HepG2 (cell line): Measurements from ENCODE around the gene SOAT1. TPM values are rescaled to one million over a fixed set of nuclear protein-coding genes. Genes with fewer than 3 reads are reported as not detected.
A peak's percentile ranks its signal among the peaks of the same experiment; 100 is the strongest.

ENCODE experiments used
- HDAC1 ChIP-seq: sonication (generic); formaldehyde crosslinking; IDR thresholded peaks from 2 replicates; pipeline ENCODE4 v1.5.1; 2020; ENCODE audit warnings: mild to moderate bottlenecking, missing genetic modification reagents
- LBX2 ChIP-seq: sonication (generic); formaldehyde crosslinking; IDR thresholded peaks from 2 replicates; pipeline ENCODE4 v1.5.0; 2020; ENCODE audit warnings: missing genetic modification reagents, mild to moderate bottlenecking, borderline replicate concordance
- REL ChIP-seq: sonication (generic); formaldehyde crosslinking; conservative IDR thresholded peaks from 2 replicates; pipeline ENCODE4 v1.8.0; 2022; ENCODE audit warnings: mild to moderate bottlenecking, missing genetic modification reagents, moderate library complexity
- ZBTB7B ChIP-seq: sonication (generic); formaldehyde crosslinking; IDR thresholded peaks from 2 replicates; pipeline ENCODE4 v1.4.0; 2020; ENCODE audit warnings: missing genetic modification reagents
- ZKSCAN5 ChIP-seq: sonication (generic); formaldehyde crosslinking; IDR thresholded peaks from 2 replicates; pipeline ENCODE4 v1.5.1; 2020; ENCODE audit warnings: mild to moderate bottlenecking, missing genetic modification reagents
- ZNF205 ChIP-seq: IDR thresholded peaks from 2 replicates; pipeline ENCODE4 v1.6.1; 2018; ENCODE audit warnings: missing biosample characterization, missing genetic modification reagents
- ZNF225 ChIP-seq: sonication (generic); formaldehyde crosslinking; IDR thresholded peaks from 2 replicates; pipeline ENCODE4 v1.4.0; 2020; ENCODE audit warnings: mild to moderate bottlenecking, missing genetic modification reagents
- ZNF280B ChIP-seq: sonication (generic); formaldehyde crosslinking; IDR thresholded peaks from 2 replicates; pipeline ENCODE4 v1.5.0; 2020; ENCODE audit warnings: missing genetic modification reagents, mild to moderate bottlenecking, borderline replicate concordance
- ZNF496 ChIP-seq: sonication (generic); formaldehyde crosslinking; IDR thresholded peaks from 2 replicates; pipeline ENCODE4 v1.8.1; 2023; ENCODE audit warnings: mild to moderate bottlenecking, moderate library complexity, missing genetic modification reagents; ENCODE audit not compliant: insufficient replicate concordance
- ZNF652 ChIP-seq: IDR thresholded peaks from 2 replicates; pipeline ENCODE4 v1.6.1; 2016; ENCODE audit warnings: low read depth, borderline replicate concordance
- ZNF7 ChIP-seq: IDR thresholded peaks from 2 replicates; pipeline ENCODE4 v1.6.1; 2016; ENCODE audit warnings: missing biosample characterization, missing genetic modification reagents
- ZNF775 ChIP-seq: sonication (generic); formaldehyde crosslinking; IDR thresholded peaks from 2 replicates; pipeline ENCODE4 v1.4.0; 2020; ENCODE audit warnings: missing genetic modification reagents, mild to moderate bottlenecking, moderate library complexity, borderline replicate concordance
- ZNF781 ChIP-seq: sonication (generic); formaldehyde crosslinking; IDR thresholded peaks from 2 replicates; pipeline ENCODE4 v1.5.1; 2020; ENCODE audit warnings: borderline replicate concordance, mild to moderate bottlenecking, missing genetic modification reagents; ENCODE audit errors: not compliant biosample characterization
- polyA plus RNA-seq, 8 experiments: library from polyadenylated mRNA; depleted of rRNA in 3 of 8; stranded (reverse) in 7 of 8; unstranded in 1 of 8; fragments of >200 nt; fragmentation: Illumina TruSeq in 4 of 8; extraction: Trizol in 4 of 8; gene quantifications; 2 replicates each; pipeline versions ENCODE4 v1.2.1 to v1.2.3, GENCODE V29; 2011 to 2016; ENCODE audit warnings: low read depth in 4 of 8, missing spikeins in 1 of 8, mixed read lengths in 1 of 8; ENCODE audit not compliant: insufficient read depth in 1 of 8
- total RNA-seq, 5 experiments: library from RNA; depleted of rRNA; stranded (reverse); fragments of >200 nt; fragmentation: Illumina TruSeq; extraction: Trizol; gene quantifications; 2 replicates each; pipeline ENCODE4 v1.2.3, GENCODE V29; 2016; ENCODE audit warnings: low read depth in 1 of 5
- TF ChIP-seq, protein P1 (sequence below): IDR thresholded peaks from 2 replicates; pipeline ENCODE4 v1.6.1; 2016; ENCODE audit warnings: missing biosample characterization, missing genetic modification reagents, low read depth
- TF ChIP-seq, protein P2 (sequence below): sonication (generic); formaldehyde crosslinking; IDR thresholded peaks from 2 replicates; pipeline ENCODE4 v1.4.0; 2020; ENCODE audit warnings: missing genetic modification reagents

SOAT1 gene
- total and polyA plus RNA-seq, 2 of the 13 experiments (the other 11 are each of a cell fraction or from before 2014, with no cell fraction given), result 22.3 to 52.0 TPM

DNA sequence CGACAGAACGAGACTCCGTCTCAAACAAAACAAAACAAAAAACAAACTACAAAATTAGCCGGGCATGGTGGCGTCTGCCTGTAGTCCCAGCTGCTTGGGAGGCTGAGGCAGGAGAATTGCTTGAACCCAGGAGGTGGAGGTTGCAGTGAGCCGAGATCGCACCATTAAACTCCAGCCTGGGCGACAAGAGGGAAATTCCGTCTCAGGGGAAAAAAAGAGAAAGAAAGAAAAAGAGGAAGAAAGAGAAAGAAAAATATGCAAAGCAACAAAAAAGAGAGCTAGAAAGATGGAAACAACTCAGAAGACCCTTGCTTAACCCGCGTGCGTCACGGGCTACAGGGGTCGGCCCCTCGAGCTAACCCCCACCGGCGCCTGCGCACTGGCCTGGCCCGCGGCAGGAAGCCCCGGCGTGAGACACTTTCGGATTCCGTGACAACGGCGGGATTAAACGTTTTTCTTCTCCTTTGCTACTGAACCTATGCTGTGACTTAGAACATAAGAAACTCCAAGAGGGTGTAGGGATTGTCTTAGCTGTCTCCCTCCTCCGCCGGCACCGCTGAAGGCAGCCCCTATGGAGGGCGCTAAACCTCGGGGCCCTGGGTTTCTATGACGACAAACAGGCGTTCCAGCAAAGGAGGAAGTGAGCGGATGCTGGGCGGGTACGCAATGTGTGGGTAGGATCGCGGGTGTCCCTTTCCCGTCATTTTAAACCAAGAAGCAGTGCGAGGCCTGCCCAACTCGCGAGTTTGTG lies 71.9 kb downstream of the SOAT1 start, which contains the start of gene AXDND1 (continued):
- no peak for TF ChIP-seq ZNF7
- TF ChIP-seq ZNF652 (CRISPR knock-in tag), result no peak
- TF ChIP-seq ZNF781, result peak; percentile 80
- no peak for TF ChIP-seq ZNF775 (CRISPR knock-in tag)
- 0 out of 2 replicates have a peak, but pooled peaks have one; percentile 42 for TF ChIP-seq LBX2
- TF ChIP-seq, protein P1, sequence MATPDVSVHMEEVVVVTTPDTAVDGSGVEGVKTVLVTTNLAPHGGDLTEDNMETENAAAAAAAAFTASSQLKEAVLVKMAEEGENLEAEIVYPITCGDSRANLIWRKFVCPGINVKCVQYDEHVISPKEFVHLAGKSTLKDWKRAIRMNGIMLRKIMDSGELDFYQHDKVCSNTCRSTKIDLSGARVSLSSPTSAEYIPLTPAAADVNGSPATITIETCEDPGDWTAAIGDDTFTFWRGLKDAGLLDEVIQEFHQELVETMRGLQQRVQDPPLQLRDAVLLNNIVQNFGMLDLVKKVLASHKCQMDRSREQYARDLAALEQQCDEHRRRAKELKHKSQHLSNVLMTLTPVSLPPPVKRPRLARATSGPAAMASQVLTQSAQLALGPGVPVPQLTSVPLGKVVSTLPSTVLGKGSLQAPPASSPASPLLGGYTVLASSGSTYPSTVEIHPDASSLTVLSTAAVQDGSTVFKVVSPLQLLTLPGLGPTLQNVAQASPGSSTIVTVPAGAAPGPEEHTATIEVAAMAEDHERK (CRISPR knock-in tag), result no peak
- TF ChIP-seq, protein P2, sequence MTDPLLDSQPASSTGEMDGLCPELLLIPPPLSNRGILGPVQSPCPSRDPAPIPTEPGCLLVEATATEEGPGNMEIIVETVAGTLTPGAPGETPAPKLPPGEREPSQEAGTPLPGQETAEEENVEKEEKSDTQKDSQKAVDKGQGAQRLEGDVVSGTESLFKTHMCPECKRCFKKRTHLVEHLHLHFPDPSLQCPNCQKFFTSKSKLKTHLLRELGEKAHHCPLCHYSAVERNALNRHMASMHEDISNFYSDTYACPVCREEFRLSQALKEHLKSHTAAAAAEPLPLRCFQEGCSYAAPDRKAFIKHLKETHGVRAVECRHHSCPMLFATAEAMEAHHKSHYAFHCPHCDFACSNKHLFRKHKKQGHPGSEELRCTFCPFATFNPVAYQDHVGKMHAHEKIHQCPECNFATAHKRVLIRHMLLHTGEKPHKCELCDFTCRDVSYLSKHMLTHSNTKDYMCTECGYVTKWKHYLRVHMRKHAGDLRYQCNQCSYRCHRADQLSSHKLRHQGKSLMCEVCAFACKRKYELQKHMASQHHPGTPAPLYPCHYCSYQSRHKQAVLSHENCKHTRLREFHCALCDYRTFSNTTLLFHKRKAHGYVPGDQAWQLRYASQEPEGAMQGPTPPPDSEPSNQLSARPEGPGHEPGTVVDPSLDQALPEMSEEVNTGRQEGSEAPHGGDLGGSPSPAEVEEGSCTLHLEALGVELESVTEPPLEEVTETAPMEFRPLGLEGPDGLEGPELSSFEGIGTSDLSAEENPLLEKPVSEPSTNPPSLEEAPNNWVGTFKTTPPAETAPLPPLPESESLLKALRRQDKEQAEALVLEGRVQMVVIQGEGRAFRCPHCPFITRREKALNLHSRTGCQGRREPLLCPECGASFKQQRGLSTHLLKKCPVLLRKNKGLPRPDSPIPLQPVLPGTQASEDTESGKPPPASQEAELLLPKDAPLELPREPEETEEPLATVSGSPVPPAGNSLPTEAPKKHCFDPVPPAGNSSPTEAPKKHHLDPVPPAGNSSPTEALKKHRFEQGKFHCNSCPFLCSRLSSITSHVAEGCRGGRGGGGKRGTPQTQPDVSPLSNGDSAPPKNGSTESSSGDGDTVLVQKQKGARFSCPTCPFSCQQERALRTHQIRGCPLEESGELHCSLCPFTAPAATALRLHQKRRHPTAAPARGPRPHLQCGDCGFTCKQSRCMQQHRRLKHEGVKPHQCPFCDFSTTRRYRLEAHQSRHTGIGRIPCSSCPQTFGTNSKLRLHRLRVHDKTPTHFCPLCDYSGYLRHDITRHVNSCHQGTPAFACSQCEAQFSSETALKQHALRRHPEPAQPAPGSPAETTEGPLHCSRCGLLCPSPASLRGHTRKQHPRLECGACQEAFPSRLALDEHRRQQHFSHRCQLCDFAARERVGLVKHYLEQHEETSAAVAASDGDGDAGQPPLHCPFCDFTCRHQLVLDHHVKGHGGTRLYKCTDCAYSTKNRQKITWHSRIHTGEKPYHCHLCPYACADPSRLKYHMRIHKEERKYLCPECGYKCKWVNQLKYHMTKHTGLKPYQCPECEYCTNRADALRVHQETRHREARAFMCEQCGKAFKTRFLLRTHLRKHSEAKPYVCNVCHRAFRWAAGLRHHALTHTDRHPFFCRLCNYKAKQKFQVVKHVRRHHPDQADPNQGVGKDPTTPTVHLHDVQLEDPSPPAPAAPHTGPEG (CRISPR knock-in tag), result peak; percentile 47; the same call in 1 of the 2 replicates
- peak; percentile 72; the same call in 1 of the 2 replicates for TF ChIP-seq ZBTB7B (CRISPR knock-in tag)
- no peak for TF ChIP-seq ZNF496 (CRISPR knock-in tag)
- no peak for TF ChIP-seq REL (CRISPR knock-in tag)
- no peak for TF ChIP-seq ZNF205 (CRISPR knock-in tag)
- TF ChIP-seq ZKSCAN5 (CRISPR knock-in tag), result 0 out of 2 replicates have a peak, but pooled peaks have one; percentile 26
- peak; percentile 95 for TF ChIP-seq HDAC1 (CRISPR knock-in tag)
- TF ChIP-seq ZNF225 (CRISPR knock-in tag), result no peak
- peak; percentile 55; the same call in 1 of the 2 replicates for TF ChIP-seq ZNF280B (CRISPR knock-in tag)
